Breast epithelium (tissue), 3 donors: Measurements from ENCODE around the gene FAM163A.

Experiments
- POLR2A ChIP-seq: fragments of 450-650 bp; IDR thresholded peaks from one replicate; pipeline ENCODE4 v1.6.1; 2016; ENCODE audit warnings: antibody characterized with exemption, mild to moderate bottlenecking, moderate library complexity
- TF ChIP-seq, protein P1 (sequence below), 3 donors: fragments of 450-650 bp; IDR thresholded peaks; one replicate each; pipeline ENCODE4 v1.5.1; 2016 to 2017; ENCODE audit warnings: antibody characterized with exemption in 3 of 3, mild to moderate bottlenecking in 3 of 3, moderate library complexity in 3 of 3

DNA sequence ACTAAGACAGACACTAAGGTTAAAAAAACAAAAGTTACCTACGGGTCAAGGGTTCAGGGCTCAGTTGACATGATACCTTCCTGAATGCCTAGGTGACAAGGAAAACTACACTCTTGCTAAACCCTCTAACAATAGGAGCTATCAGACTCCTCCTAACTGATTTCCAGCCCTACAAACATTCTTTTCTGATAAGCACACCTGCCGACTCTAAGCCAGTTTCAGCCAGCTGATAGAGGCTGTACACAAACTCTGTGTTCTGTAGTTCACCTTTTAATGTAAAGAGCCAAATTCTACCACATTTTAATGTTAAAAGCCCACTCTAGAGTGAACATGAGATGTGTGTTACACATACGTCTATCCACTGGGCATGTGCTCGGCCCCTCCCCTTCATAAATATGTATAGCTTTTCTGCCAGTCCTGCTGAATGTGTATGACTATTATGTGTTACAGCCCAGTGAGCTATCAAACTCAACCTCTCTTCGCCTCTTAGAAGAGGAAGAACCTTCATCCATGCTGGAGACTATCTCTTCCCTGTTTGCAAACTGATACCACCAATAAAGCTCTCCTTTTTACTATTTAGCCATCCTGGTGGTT, 40.0 kb upstream of the FAM163A start:
- TF ChIP-seq, protein P1, sequence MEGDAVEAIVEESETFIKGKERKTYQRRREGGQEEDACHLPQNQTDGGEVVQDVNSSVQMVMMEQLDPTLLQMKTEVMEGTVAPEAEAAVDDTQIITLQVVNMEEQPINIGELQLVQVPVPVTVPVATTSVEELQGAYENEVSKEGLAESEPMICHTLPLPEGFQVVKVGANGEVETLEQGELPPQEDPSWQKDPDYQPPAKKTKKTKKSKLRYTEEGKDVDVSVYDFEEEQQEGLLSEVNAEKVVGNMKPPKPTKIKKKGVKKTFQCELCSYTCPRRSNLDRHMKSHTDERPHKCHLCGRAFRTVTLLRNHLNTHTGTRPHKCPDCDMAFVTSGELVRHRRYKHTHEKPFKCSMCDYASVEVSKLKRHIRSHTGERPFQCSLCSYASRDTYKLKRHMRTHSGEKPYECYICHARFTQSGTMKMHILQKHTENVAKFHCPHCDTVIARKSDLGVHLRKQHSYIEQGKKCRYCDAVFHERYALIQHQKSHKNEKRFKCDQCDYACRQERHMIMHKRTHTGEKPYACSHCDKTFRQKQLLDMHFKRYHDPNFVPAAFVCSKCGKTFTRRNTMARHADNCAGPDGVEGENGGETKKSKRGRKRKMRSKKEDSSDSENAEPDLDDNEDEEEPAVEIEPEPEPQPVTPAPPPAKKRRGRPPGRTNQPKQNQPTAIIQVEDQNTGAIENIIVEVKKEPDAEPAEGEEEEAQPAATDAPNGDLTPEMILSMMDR (IDR thresholded peaks at IDR 0.05): no peak
- no peak for TF ChIP-seq POLR2A
